HG02852 (cell line): ENCODE results near the gene BRD1.
"Not testable (repeated sequence)": the region's sequence is repeated elsewhere in the genome, so short reads cannot be mapped to it uniquely, and the experiment has no call there.

ENCODE experiments used
- ATAC-seq: cut with Tn5 transposase; IDR thresholded peaks from one replicate; pipeline ENCODE4 v1.9.1; 2021; ENCODE audit warnings: mild to moderate bottlenecking, moderate library complexity; ENCODE audit not compliant: unreplicated experiment

Gene BRD1

DNA sequence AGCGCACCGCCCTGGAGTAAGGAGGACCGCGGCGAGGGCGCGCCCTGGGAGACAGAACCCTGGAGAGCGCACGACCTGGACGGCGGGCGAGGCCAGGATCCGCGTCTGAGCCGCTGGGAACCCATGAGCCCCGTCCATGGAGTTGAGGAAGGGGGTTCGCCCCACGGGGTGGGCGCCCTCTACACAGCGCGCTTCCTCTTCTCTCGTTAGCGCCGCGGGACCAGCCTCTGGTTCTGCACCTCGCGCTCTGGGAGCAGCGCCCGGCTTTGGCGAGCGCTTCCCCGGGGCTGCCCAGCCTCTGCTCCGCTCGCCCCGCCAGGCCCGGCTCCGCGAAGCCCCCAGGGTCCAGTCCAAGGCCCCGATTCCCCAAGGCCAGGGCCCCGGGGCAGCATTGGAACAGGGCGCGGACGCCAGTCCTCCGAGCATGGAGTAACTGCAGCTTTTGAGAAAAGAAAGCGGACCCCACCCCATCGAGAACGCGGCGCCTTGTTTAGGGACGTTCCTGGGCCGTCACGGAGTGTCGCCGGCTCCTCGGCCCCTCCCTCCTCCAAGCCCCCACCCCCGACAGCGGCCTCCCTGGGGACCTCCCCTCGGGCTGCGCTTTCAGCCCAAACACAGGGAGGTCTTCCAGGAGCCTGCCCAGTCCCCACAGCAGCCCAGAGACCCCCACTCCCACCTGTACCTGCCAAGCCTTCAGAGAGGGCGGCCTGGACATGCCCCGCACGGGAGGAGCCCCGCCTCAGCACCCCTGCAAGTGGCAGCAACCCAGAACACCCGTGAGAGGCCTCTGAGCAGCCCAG lies 56.2 kb downstream of the BRD1 start:
- no peak for ATAC-seq

- ATAC-seq: no peak
Observed at GRCh38 chr22:49770547-49771265, 57.0 kb downstream of the BRD1 start.

GRCh38 chr22:49769691-49770546 lies 57.8 kb downstream of the BRD1 start:
- no peak for ATAC-seq

DNA sequence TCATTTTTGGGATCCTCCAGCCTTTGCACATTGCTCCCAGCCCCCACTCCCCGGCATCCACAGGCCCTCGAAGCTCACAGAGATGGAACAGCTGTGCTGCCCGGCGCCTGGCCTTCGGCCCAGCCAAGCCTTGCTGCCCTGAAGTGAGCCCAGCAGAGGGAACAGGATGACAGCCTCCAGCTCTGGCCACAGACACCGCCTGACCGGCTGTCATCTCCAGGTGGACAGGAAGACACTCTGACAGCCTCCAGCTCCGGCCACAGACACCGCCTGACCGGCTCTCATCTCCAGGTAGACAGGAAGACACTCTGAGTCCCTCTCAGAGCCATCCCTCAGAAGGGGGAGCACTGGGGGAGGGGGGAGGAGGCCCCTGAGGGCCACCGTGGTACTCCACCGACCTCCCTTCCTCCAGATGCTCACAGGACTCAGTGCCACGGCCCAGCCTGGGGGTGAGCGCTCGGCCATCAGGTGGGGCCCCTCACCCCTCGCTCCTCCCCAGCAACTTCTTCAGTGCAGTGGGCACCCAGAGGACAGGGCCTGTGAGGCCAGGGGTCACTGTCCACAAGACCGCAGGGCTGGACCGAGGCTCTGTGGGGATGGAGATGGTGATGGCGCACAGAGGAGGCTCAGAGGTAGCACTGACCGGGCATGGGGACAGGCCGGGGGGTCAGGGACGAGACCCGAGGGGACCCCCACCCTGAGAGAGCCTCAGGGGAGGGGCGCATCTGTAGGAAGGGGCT lies 58.6 kb downstream of the BRD1 start:
- ATAC-seq: no peak

DNA sequence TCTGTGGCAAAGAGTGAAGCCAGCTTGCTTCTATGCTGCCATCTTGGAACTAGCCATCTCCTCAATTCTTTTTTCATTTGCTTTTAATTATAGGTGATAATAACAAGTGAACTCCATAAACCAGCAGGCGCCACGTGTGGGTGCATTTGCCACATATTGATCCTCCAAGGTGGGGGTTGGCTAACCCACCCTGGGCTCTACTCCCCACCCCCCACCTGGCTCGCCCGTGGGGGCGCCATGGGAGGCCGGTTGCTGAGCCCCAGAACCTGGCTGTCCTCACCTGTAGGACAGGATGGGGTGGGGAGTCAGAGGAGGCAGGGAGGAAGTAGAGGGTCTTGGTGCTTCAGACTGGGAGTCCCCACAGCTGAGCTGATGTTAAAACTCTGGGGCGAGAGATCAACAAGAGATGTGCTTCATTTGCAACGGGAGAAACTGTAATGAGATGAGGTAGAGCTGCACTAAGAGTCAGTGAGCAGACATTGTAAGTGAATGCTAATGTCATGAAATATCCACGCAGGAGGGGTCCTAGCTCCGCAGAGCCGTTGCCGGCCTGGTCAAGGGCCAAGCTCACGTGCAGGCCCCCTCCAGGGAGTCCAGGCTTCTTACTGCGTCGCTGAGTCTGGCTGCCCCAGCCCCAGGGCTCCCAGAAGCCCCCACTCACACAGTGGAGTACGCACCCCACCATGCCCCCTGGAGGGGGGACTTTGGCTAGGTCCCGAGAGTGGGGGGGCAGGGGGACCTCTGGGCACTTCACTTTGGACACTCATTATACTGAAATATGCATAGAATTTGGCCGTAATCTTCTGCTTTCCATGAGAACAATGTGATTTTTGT lies 59.4 kb downstream of the BRD1 start:
- no peak for ATAC-seq

GRCh38 chr22:49767355-49768062 lies 60.2 kb downstream of the BRD1 start:
- no peak for ATAC-seq

GRCh38 chr22:49765951-49766350 lies 61.7 kb downstream of the BRD1 start:
- ATAC-seq: no peak

DNA sequence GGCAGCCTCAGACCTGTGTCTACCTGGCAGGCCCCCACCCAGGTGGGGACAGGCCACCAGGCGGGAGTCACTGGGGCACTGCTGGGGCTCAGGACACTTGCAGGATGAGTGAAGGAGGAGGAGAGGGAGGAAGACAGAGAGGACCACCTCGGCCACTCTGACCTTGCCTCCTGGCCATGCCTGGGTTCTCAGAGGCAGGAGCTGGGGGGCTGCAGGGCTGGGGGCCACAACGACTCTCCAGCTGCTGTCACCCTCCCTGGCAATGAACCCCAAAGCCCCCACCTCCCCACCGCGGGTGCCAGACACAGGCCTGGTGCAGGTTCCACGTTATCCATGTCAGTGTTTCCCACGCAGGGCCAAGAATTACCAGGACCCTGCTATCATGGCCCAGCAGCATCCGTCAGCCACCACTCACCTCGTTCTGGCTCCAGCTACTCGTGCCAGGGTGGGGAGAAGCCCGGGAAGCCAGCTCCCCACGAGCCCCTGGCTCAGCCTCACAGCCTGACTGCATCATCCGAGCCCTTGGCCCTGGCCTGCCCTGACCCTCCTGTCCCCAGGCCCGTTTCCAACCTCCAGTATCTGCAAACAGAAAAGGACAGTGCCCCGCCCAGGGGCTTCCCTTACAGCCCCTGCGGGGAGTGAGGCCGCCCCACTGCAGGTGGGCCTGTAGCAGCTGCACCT lies 62.4 kb downstream of the BRD1 start:
- no peak for ATAC-seq

DNA sequence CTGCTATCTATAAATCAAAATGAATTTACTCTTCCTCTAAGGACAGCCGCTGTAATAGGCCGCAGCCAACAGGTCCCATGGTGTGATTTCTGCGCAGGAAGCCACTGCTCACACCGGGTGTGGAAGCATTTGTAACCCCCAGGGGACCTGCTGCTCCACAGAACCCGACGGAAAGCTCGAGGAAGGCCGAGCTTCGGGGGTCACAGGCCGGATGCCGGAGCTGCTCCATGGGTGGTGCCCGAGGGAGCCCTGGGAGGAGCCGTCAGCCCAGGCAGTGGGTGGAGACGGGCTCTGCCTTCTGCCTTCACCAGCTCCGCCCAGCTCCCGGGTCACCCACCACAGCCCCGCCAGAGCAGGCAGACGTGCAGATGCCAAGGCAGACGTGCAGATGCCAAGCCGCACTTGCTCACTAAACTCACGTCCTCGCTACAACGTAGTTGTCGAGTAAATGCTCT lies 63.5 kb downstream of the BRD1 start:
- ATAC-seq: no peak

- no peak for ATAC-seq
Observed at GRCh38 chr22:49763696-49764095, 64.0 kb downstream of the BRD1 start.

- no peak for ATAC-seq
Observed at GRCh38 chr22:49763138-49763537, 64.5 kb downstream of the BRD1 start.

DNA sequence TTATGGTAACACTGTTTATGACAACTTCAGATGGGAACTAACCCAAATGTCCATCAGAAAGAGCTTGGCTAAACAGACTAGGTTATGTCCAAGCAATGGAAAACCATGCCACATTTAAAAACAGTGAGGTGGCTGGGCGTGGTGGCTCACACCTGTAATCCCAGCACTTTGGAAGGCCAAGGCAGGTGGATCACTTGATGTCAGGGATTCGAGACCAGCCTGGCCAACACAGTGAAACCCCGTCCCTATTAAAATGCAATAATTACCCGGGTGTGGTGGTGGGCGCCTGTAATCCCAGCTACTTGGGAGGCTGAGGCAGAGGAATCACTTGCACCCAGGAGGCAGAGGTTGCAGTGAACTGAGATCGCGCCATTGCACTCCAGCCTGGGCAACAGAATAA lies 65.1 kb downstream of the BRD1 start:
- not testable (repeated sequence) for ATAC-seq

DNA sequence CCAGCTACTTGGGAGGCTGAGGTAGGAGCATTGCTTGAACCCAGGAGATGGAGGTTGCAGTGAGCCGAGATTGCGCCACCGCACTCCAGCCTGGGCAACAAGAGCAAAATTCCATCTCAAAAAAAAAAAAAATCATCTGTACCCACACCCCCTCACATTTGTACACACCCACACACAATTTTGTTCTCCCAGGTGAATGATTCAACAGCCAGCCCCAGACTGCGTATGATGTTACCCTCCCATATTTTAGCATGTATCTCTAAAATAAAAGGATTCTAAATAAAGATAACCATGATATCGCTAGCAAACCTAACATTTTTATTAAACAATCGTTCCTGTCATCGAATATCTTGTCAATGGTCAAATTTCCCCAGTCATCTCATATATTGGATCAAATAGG lies 65.8 kb downstream of the BRD1 start:
- no peak for ATAC-seq

DNA sequence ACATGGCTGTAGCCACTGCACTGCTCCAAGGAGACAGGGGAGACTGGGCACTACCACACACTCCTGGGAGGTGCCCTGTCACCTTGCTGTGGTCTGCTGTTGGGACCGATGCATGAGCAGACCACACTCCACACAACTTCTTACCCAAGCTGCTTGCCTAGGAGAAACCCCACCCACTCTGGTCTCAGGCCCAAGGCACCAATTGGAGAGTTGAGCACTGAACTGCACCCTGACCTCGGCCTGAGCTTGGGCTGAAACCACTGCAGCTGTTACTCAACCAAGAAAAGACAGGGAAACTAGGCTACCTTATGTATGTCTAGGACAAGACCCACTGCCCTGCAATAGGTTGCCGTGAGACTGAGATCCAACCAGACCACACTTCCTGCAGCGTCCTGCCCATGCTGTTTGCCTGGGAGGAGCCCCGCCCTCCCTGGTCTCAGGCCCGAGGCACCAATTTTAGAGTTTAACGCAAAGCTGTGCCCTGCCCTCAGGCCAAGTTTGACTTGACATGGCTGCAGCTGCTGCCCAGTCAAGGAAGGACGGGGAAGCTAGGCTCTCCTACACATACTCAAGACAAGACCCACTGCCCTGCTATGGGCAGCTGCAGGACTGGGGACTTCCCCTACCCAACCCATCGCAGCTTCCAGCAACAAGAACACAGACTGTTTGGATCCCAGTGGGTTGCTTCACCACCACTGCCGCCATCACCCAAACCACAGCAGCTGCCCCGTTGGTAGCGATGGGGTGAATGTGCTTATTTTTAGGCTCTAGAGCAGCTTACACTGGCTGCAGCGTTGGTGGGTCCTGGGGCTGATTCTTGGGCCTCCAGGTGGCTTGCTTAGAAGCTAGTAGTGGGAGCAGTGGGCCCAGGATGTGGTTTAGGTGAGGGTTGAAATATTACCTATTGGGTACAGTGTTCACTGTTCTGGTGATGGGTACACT lies 66.8 kb downstream of the BRD1 start:
- ATAC-seq: no peak

- no peak for ATAC-seq
Observed at GRCh38 chr22:49760280-49760629, 67.4 kb downstream of the BRD1 start.

DNA sequence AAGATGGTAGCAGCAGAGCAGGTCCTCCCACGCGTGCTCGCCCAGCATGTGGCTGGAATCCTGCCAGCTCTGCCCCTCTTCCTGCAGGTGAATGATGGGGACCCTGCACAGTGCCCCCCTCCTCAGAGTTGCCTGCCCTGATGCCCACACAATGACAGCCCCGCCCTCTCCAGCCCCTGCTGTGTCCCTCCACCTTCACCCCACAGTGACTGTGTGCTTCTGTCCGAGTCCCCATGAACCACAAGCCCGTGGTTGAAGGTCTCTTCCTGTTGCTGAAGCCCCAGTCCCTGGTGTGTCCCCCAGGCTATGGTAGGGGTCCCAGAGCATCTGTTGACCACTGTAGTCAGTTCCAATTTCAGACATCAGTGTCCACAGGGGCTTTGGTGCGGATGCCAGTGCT lies 71.0 kb downstream of the BRD1 start:
- no peak for ATAC-seq

GRCh38 chr22:49756201-49756600 lies 71.5 kb downstream of the BRD1 start:
- no peak for ATAC-seq

DNA sequence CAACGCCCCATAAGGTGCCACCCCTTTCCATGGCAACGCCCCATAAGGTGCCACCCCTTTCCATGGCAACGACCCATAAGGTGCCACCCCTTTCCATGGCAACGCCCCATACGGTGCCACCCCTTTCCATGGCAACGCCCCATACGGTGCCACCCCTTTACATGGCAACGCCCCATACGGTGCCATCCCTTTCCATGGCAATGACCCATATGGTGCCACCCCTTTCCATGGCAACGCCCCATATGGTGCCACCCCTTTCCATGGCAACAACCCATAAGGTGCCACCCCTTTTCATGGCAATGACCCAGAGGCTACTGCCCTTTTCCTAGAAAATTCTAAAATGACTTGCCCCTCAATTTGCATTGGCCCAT lies 72.1 kb downstream of the BRD1 start:
- ATAC-seq: no peak
